Peyer's patch (tissue), 4 donors: ENCODE results near the gene NPC1.

Source experiments
- POLR2A ChIP-seq, 2 donors: fragments of 450-650 bp; IDR thresholded peaks; one replicate each; pipeline ENCODE4 v1.5.1; 2017; ENCODE audit warnings: antibody characterized with exemption in 2 of 2, mild to moderate bottlenecking in 2 of 2, moderate library complexity in 2 of 2
- TF ChIP-seq, protein P1 (sequence below), 6 experiments: fragments of 450-650 bp in 4 of 6; fragments of 200-600 bp in 2 of 6; sonication (generic) in 1 of 6; IDR thresholded peaks; one replicate each; pipeline ENCODE4 v1.5.1; 2017 to 2019; ENCODE audit warnings: antibody characterized with exemption in 6 of 6, mild to moderate bottlenecking in 3 of 6, moderate library complexity in 1 of 6

GRCh38 chr18:23565916-23566547, 20.3 kb downstream of the NPC1 start:
- TF ChIP-seq POLR2A (IDR thresholded peaks at IDR 0.05): no peak
- TF ChIP-seq, protein P1, sequence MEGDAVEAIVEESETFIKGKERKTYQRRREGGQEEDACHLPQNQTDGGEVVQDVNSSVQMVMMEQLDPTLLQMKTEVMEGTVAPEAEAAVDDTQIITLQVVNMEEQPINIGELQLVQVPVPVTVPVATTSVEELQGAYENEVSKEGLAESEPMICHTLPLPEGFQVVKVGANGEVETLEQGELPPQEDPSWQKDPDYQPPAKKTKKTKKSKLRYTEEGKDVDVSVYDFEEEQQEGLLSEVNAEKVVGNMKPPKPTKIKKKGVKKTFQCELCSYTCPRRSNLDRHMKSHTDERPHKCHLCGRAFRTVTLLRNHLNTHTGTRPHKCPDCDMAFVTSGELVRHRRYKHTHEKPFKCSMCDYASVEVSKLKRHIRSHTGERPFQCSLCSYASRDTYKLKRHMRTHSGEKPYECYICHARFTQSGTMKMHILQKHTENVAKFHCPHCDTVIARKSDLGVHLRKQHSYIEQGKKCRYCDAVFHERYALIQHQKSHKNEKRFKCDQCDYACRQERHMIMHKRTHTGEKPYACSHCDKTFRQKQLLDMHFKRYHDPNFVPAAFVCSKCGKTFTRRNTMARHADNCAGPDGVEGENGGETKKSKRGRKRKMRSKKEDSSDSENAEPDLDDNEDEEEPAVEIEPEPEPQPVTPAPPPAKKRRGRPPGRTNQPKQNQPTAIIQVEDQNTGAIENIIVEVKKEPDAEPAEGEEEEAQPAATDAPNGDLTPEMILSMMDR (IDR thresholded peaks at IDR 0.05): no peak
